NCI-H748 (cell line): ENCODE data around the gene SMAP1.
"Not testable (repeated sequence)": the region's sequence is repeated elsewhere in the genome, so short reads cannot be mapped to it uniquely, and the experiment has no call there.

Experiments
- DNase-seq: peaks from one replicate; lab custom pipeline; 2025; ENCODE audit not compliant: unreplicated experiment; lab: John Stamatoyannopoulos, UW

SMAP1 gene

DNA sequence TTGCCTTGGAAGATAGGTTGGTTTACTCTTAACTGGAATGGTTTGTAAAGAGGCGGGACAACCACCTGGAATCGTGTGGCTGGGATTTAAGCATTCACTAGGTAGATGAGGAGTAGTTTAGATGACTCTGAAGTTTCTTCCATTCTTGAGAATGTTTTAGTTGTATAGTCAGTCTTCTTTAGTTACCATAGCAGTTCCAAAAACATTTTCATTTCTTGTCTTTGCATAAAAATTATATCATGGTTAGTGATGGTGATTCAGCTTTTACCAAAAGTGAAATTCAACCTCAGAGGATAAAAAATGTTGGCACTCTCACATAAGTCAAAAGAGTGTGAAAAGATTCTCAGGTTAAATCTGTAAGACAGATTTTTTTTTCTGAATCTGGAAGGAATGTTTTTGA, 70.3 kb downstream of the SMAP1 start:
- DNase-seq, result no peak

DNA sequence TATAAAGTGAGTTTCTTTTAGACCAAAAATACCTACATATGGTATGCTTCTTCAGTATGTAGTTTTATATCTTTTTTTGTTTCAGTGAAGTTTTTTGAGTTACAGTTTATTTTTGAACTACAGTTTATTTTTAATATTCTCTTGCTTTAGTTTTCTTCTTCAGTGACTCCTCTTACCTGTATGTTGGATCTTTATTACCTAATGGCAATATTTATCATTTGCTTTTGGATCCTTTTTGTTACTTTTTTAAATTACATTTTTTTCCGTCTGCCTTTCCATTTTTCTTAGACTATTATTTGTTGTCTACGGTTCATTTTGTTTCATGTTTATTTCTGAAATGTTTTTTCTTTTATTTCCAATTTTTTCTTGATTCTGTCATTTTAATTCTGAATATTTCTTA, 71.9 kb downstream of the SMAP1 start:
- DNase-seq, result no peak

DNA sequence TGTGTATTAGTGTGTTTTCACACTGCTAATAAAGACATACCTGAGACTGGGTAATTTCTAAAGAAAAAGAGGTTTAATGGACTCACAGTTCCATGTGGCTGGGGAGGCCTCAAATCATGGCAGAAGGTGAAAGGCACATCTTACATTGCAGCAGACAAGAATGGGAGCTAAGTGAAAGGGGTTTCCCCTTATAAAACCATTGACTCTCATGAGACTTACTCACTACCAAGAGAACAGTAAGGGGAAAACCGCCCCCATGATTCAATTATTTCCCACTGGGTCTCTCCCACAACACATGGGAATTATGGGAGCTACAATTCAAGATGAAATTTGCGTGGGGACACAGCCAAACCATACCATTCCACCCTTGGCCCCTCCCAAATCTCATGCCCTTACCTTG, 73.1 kb downstream of the SMAP1 start:
- not testable (repeated sequence) for DNase-seq

DNA sequence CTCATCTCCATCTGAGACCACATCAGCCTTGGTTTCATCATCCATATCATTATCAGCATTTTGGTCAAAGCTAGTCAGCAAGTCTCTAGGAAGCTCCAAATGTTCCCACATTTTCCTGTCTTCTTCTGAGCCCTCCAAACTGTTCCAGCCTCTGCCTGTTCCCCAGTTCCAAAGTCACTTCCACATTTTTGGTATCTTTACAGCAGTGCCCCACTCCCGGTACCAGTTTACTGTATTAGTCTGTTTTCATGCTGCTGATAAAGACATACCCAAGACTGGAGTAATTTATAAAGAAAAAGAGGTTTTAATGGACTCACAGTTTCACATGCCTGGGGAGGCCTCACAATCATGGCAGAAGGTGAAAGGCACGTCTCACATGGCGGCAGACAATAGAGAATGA, 74.8 kb downstream of the SMAP1 start:
- DNase-seq, result not testable (repeated sequence)

DNA sequence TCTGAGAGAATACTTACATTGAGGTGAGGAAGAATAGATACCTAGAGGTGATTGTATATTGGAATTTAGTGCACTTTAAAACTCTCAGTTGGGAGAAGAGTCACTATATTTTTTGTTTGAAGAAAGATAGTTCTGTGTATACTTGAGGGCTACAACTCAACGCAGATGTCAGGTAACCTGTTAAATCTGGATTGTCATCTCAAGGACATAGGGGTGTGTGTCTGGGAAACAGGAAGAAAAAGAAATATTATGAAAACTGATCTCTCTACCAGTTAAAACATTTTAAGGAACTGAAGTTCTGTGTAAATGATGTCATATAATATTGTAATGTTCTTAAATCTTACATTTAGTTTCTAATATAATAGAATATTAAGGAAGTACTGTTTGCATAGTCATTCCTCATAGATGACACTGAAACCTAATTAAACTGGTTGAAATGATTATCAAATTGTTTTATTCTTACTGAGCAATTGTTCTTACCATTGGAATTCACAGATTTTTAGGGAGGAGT, 86.2 kb downstream of the SMAP1 start:
- no peak for DNase-seq

DNA sequence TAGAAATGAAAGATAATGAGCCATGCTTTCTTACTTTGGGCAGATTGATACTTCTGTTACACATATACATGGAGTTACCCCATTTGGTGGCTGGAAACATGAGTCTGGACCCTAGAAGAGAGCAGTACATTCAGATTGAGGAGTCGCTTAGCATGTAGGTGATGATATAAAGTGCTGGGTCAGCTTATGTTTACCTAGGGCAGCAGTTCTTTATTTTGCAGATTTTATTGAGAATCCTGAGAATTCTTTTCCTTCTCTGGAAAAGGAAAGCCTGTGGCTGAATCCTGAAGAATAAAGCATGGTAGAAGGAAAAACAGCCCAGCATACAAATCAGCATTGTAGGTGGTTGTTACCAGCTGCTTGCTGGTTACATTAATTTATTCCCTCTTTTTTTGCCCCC, 91.2 kb downstream of the SMAP1 start:
- DNase-seq, result no peak

DNA sequence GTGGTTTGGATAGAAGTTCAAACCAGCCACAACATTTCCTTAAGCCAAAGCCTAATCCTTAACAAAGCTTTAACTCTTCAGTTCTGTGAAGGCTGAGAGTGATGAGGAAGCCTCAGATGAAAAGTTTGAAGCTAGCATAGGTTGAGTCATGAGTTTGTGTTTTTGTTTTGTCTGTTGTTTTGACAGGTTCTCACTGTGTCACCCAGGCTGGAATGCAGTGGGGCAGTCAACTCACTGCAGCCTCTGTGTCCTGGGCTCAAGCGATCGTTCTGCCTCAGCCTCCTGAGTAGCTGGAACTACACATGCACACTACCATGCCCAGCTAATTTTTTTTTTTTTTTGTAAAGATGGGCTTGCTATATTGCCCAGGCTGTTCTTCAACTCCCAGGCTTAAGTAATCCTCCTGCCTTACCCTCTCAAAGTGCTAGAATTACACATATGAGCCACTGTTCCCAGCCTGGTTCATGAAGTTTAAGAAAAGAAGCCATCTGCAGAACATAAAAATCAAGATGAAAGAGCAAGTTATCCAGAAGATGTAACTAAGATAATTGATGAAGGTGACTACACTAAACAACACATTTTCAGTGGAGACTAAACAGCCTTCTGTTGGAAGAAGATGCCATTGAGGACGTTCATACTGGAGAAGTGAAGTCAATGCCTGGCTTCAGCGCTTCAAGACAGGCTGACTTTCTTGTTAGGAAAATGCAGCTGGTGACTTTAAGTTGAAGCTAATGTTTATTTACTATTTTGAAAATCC, 96.2 kb downstream of the SMAP1 start:
- DNase-seq, result no peak

DNA sequence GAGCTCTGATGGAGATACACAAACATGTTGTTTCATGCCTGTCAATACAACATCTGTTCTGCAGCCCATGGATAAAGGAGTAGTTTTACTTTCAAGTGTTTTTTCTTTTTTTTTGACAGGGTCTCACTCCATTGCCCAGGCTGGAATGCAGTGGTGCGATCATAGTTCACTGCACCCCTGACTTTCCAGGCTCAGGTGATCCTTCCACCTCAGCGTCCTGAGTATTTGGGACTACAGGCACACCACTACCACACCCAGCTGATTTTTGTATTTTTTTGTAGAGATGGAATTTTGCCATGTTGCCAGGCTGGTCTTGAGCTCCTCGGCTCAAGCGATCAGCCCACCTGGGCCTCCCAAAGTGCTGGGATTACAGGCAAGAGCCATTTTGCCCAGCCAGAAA, 97.0 kb downstream of the SMAP1 start:
- no peak for DNase-seq

DNA sequence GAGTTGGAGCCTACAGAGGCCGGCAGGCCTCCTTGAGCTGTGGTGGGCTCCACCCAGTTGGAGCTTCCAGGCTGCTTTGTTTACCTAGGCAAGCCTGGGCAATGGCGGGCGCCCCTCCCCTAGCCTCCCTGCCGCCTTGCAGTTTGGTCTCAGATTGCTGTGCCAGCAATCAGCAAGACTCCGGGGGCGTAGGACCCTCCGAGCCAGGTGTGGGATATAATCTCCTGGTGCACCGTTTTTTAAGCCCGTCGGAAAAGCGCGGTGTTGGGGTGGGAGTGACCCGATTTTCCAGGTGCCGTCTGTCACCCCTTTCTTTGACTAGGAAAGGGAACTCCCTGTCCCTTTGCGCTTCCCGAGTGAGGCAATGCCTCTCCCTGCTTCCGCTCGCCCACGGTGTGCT, 103.7 kb downstream of the SMAP1 start:
- peak; percentile 36 for DNase-seq

DNA sequence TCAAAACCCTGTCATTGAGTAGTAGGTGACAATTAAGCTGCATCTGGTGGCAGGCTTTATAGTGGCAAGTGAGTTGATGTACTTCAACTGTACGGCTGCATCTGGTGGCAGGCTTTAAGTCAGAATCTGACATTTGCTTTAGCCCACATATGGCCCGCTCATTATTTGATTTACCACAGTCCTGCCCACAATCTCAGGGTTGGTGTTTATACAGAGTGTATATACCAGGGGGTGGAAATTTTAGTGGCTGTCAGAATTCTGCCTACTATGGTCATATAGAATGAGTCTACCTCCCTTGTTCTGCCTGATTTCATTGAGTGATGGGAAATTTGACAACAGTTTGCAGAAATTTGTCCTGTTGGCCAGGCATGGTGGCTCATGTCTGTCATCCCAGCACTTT, 112.3 kb downstream of the SMAP1 start:
- no peak for DNase-seq

DNA sequence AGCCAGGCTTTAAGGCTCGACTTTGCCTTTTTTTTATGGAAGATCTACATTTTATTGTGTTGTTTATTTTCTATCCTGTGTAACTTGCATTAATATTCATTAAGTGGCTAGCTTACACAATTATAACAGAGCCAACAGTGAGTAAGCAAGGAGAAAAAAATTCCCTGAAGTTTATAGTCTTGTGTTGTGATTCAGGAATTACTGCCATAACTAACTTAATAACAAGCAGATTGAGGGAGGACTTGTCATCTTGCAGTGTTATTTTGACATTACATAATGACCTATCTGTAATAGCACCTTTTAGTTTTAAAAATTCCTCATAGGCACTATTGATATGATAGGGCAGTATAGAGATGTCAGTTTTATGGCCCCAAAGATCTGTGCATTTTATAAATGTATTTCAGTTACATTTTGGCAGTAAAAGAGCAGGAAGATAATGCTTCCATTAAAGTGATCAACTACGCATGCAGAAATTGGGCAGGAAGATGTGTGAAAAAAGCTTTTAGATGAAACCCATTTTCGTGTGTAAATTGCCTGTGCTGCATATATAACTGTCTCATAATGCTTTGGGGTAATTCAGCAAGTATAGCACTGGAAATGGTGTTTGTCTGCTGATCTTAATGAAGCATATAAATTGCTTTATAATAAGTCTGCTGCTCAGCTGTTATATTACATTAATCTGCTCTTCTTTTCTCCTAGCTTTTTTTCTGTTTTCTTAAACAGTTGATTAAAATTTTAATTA, 123.0 kb downstream of the SMAP1 start:
- no peak for DNase-seq

DNA sequence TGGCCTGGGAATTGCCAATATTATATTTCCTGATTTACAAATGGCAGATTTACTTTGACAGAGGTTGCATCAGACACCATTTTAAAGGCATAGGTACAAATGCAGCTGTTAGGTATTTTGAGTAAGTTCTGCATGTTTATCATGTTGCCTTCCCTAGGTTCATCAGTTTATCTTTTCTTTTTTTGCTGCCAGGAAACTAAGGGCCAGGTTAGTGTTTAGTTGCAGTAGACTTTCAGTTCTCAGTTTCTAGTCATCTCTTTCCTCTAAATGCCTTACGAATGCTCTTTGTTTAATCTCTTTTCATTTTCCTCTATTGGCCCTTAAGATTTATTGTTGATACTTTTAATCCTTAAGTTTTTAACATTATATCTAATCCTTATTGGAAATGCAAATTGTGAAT, 129.9 kb downstream of the SMAP1 start:
- DNase-seq, result no peak

DNA sequence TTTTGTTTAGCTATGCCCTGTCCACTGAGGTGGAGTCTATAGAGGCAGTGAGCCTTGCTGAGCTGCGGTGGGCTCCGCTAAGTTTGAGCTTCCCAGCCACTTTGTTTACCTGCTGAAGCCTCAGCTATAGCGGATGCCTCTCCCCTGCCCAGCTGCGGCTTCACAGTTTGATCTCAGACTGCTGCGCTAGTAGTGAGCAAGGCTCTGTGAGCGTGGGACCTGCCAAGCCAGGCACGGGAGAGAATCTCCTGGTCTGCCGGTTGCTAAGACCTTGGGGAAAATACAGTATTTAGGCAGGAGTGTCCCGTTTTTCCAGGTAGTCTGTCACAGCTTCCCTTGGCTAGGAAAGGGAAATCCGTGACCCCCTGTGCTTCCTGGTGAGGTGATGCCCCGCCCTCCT, 138.4 kb downstream of the SMAP1 start:
- DNase-seq, result no peak

DNA sequence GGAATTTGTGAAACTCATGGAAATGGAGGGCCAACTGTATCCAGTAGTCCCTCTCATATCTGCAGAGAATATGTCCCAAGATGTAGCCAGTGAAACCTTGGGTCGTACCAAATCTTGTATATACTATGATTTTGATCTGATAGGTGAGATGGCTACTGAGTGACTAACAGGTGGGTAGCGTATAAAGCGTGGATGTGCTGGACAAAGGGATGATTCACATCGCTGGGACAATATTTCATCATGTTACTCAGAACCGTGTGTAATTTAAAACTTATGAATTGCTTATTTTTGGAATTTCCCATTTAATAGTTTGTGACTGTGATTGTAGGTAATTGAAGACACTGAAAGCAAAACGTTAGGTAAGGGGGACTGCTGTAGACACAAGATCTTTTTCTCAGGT, 144.1 kb downstream of the SMAP1 start:
- no peak for DNase-seq

DNA sequence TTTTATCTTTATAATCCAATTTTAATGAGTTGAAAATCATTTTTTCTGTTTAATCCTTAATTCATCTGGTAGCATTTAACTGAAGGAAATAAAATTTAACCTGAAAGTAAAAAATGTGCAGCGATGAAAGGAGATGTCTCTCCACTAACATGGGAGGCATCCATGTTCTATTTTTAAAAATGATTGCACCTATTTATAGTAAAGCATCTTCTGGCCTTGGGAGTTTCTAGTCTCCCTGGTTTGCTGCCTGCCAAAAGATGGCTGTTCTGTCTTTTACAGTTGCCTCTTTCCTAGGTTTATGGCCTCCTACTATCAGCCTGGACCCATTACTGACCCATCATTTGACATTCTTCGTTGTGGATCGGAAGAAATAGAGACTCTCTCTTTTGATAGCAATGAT, 146.2 kb downstream of the SMAP1 start:
- DNase-seq, result no peak

DNA sequence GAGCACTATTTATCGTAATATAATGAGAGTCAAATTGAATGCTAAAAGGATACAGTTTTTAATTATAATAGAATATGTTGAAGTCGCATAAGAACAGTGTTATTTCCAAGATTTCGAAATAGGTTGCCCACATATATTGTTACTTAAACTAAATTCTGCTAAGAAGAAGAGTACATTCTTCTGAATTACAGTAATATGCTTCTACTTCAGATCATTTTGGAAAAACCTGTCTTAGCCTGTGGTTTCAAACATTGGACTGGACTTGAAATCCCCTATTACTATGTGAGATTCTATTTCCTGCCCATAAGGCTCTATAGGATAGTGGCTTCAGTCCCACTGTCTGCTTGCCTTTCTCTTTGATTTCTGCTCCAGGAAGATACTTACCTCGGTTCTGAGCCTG, 152.0 kb downstream of the SMAP1 start:
- DNase-seq, result no peak

DNA sequence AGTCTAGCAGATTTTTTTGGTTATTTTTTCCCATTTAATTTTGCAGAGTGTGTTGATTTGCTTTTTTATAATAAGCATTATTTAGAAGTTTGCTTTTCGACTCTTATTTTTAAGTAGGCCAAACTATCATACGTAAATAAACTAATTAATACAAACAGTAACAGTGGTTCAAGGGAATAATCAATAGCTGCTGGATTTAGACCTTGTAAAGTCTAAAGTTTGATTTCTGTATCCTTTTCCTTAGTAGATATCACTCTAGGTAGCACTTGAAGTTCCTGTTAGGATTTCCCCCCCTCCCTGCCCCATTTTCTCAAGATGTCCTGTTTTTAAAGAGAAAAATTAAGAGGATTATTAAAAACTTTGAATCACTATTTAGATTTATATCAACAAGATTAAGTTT, 153.1 kb downstream of the SMAP1 start:
- no peak for DNase-seq

DNA sequence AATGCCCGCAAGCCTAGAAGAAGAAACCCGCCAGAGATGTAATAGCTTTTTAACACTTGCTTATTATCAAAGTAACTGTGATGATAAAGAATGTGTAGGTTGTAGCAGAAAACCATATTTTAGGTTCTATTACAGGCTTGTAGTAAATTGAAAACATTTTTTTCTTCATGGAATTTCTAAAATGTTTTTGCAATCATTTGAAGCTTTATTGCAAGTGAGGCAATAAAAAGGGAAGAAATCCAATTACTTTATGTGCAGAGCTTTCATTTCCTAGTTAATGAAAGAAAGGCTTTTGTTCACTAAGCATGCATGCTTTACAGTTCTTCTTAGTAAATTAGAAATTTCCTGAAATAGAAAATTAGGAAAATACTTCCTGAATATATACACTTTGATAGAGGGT, 154.1 kb downstream of the SMAP1 start:
- DNase-seq, result no peak

DNA sequence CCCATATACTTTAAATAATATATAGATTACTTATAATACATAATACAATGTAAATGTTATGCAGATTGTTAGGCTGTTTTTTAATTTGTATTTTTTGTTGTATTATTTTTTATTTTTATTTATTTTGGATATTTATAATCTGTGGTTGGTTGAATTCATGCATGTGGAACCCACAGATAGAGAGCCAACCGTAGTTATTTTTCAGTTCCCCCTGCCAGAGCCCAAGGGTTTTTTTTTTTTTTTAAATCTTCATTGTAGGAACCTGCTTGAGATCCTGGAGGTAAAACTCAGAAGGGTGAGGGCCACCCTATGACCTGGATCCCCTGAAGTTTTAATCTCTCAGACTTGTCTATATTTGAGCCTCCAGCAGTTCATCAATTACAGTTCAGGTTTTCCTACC, 156.0 kb downstream of the SMAP1 start:
- DNase-seq, result no peak

DNA sequence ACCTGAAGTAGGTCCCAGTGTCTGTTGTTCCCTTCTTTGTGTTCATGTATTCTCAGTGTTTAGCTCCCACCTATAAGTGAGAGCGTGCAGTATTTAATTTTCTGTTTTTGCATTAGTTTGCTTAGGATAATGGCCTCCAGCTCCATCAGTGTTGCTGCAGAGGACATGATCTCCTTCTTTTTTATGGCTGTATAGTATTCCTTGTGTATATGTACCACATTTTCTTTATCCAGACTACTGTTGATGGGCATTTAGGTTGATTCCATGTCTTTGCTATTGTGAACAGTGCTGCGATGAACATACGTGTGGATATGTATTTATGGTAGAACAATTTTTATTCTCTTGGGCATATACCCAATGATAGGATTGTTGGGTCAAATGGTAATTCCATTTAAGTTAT, 163.7 kb downstream of the SMAP1 start:
- DNase-seq, result no peak

DNA sequence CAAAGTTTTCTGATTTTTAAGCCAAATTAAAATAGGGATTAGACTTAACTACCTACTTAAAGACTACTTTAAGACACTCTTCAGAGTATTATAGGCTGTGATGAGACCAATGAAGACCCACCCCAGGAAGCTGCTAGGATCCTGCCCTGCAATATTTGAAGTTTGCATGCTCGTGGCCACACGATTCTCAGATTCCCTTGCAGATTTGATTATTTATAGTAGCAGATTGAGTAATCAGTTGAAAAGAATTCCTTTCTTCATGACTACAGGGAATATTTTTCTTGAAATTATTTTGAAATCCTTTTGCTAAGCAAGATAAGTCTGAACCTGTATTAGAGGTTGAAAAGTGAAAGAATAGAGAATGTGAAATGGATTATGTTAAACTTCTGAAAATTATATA, 166.8 kb downstream of the SMAP1 start:
- no peak for DNase-seq

DNA sequence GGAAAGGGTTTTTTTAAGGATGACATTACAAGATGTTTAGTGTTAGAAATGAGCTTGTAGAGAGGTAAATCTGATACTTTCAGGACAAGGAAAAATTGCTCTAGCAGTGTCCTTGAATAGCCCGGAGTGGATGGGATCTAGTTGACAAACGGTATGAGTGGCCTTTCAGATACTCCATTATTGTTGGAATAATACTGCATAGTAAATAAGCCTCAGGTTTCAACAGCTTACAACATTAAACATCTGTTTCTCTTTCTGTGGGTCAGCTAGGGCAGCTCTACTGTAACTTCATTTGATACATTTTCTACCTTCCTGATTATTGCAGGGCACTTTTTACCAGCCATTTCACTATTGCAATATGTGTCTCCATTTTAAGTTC, 171.2 kb downstream of the SMAP1 start:
- DNase-seq, result peak; percentile 19
